HEK293T (cell line): ENCODE results near the gene GABRG3.

Source experiments
- BHLHE40 ChIP-seq: fragments of 450-650 bp; IDR thresholded peaks from 2 replicates; pipeline ENCODE4 v1.6.1; 2016; ENCODE audit warnings: mild to moderate bottlenecking, moderate library complexity, borderline replicate concordance
- CTBP1 ChIP-seq: fragments of 450-650 bp; IDR thresholded peaks from 2 replicates; pipeline ENCODE4 v1.6.1; 2016; ENCODE audit warnings: borderline replicate concordance
- ELF4 ChIP-seq: fragments of 450-650 bp; IDR thresholded peaks from 2 replicates; pipeline ENCODE4 v1.6.1; 2017; ENCODE audit warnings: antibody characterized with exemption
- FOXK2 ChIP-seq: fragments of 450-650 bp; IDR thresholded peaks from 2 replicates; pipeline ENCODE4 v1.6.1; 2016; ENCODE audit warnings: mild to moderate bottlenecking
- FOXM1 ChIP-seq: fragments of 450-650 bp; IDR thresholded peaks from 2 replicates; pipeline ENCODE4 v1.6.1; 2017; ENCODE audit warnings: mild to moderate bottlenecking, borderline replicate concordance
- HDGF ChIP-seq: fragments of 450-650 bp; IDR thresholded peaks from 2 replicates; pipeline ENCODE4 v1.6.1; 2017; ENCODE audit warnings: antibody characterized with exemption, borderline replicate concordance
- LEF1 ChIP-seq: fragments of 450-650 bp; IDR thresholded peaks from 2 replicates; pipeline ENCODE4 v1.6.1; 2017; ENCODE audit warnings: mild to moderate bottlenecking, borderline replicate concordance
- NFRKB ChIP-seq: fragments of 450-650 bp; IDR thresholded peaks from 2 replicates; pipeline ENCODE4 v1.6.1; 2016; ENCODE audit warnings: mild to moderate bottlenecking, moderate library complexity
- PKNOX1 ChIP-seq: fragments of 450-650 bp; IDR thresholded peaks from 2 replicates; pipeline ENCODE4 v1.6.1; 2016
- SP1 ChIP-seq: fragments of 450-650 bp; IDR thresholded peaks from 2 replicates; pipeline ENCODE4 v1.6.1; 2017
- TARDBP ChIP-seq: fragments of 450-650 bp; IDR thresholded peaks from 2 replicates; pipeline ENCODE4 v1.6.1; 2016
- ZNF384 ChIP-seq: fragments of 450-650 bp; IDR thresholded peaks from 2 replicates; pipeline ENCODE4 v1.6.1; 2016

GRCh38 chr15:26939398-26939797 lies 31.6 kb upstream of the GABRG3 start:
- TF ChIP-seq BHLHE40 (no peak), FOXM1 (no peak), LEF1 (no peak), ELF4 (no peak), FOXK2 (no peak), PKNOX1 (no peak), SP1 (no peak), CTBP1 (no peak), ZNF384 (no peak), TARDBP (no peak), HDGF (no peak), NFRKB (no peak)
